Activated CD4-positive, CD25-positive, alpha-beta regulatory T cell treated with anti-CD3 and anti-CD28 coated beads, Interleukin-2, amount 50 U/mL, for 16 hours (primary cell): Measurements from ENCODE around the gene IGSF9B.
"Not testable (repeated sequence)": the region's sequence is repeated elsewhere in the genome, so short reads cannot be mapped to it uniquely, and the experiment has no call there.

Experiments used
- DNase-seq: peaks from one replicate; pipeline ENCODE4 v3.0.0-alpha.2; 2020; ENCODE audit warnings: low read depth, low spot score

IGSF9B gene, protein sequence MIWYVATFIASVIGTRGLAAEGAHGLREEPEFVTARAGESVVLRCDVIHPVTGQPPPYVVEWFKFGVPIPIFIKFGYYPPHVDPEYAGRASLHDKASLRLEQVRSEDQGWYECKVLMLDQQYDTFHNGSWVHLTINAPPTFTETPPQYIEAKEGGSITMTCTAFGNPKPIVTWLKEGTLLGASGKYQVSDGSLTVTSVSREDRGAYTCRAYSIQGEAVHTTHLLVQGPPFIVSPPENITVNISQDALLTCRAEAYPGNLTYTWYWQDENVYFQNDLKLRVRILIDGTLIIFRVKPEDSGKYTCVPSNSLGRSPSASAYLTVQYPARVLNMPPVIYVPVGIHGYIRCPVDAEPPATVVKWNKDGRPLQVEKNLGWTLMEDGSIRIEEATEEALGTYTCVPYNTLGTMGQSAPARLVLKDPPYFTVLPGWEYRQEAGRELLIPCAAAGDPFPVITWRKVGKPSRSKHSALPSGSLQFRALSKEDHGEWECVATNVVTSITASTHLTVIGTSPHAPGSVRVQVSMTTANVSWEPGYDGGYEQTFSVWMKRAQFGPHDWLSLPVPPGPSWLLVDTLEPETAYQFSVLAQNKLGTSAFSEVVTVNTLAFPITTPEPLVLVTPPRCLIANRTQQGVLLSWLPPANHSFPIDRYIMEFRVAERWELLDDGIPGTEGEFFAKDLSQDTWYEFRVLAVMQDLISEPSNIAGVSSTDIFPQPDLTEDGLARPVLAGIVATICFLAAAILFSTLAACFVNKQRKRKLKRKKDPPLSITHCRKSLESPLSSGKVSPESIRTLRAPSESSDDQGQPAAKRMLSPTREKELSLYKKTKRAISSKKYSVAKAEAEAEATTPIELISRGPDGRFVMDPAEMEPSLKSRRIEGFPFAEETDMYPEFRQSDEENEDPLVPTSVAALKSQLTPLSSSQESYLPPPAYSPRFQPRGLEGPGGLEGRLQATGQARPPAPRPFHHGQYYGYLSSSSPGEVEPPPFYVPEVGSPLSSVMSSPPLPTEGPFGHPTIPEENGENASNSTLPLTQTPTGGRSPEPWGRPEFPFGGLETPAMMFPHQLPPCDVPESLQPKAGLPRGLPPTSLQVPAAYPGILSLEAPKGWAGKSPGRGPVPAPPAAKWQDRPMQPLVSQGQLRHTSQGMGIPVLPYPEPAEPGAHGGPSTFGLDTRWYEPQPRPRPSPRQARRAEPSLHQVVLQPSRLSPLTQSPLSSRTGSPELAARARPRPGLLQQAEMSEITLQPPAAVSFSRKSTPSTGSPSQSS (N-terminal part only)

DNA sequence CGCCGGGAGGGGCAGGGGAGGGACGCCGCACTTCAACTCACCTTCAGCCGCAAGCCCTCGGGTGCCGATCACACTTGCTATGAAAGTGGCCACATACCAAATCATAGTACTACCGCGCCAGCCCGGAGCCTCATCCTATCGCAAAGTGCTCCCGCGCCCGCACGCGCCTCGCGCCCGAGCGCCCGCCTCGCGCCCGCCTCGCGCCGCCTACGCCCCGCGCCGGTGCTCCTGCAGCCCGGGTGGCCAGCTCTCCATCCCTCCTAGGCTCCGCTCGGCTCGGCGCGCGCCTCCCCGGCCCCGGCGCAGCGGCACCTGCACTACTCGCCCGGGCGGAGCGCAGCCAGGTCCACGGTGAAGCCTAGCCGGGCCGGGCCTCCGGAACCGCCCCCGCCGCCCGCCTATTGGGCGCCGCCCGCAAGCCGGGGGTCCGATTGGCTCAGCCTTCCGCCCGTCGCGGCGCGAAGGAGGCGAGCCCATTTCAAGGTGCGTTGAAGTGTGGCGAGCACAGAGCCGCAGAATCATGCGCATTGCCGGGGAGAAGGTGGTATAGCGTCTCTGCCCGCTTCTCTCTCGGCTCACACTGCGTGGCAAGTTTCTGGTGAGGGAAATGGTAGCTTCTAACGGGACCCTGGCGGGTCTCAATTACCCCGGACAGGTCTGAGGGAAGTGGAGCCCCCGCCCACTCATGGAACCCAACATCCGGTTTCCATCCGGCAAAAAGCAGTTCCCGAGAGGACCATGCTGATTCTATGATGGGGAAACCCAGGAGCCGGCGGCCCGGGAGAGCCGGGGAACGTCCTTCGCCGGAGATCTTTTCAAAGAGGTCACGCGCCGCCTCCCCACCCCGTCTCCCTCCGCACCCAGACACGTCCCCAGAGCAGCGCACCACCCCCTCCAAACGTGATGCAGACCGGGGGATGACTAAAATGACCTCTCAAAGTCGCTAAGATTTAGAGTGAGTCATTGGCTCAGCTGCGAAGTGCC, at the start of gene IGSF9B:
Gene IGSF9B, minus strand, starts transcription at position 319 of the 984 bp plus-strand sequence. Its CDS starts 214 bp downstream, at position 105.
- peak; percentile 78 for DNase-seq

DNA sequence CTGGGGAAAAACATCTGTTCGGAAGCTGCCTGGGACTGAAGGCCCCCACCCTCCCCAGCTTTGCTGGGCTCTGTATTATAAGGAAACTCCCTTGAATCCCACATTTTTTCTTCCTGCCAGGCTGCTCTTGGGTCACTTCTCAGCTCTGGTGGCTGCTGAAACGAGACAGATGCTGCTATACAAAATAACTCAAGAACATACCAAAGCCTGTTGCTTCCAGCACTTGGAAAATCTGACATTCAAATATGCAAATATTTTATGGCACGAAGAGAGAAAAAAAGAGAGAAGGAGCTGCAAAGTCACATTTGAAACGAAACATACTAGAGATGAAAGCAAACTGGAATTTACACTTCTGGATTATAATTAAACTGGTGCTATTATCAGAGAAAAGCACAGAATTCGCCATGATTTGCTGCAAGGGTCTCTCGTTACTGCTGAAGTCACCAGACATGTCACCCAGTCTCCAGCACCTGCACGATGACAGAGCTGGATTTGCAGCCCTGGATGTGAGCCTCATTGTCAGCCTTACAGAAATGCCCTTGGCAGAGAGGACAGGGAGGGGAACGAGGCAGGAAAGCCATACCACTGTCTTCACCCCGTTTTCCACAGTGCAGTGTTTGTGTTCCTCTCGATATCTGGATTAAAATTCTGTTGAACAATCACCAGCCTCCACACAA, 47.9 kb upstream of the IGSF9B start:
- DNase-seq, result no peak

DNA sequence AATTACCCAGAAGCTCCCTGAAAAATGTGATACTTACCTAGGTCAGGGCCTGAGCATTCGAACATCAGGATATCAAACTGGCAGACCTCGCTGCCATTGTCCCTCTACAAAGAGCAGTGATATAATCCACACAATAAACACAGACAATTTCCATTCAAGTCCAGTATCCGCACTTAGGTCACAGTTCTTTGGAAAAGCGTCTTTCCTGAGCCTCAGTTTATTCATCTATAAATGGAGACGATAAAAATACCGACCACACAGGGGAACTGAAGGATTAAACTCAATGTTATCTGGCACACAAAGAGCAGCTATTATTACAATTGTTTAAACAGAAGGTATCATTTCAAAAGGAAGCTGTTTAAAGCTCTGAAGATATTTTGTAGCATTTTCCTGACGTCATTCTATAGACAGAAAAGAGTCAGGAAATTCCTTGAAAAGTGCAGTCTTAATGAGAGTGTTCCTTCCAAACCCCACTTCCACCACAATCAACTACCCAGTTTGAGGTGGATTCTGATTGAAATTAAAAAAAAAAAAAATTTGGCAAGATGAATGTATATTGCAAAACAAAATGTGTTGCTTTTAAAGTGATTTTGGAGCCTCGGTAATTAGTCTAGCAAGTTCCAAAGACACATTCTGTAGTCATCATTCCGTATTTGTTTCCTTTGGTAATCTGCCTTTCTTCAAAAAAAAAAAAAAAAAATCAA, 47.2 kb upstream of the IGSF9B start:
- no peak for DNase-seq

DNA sequence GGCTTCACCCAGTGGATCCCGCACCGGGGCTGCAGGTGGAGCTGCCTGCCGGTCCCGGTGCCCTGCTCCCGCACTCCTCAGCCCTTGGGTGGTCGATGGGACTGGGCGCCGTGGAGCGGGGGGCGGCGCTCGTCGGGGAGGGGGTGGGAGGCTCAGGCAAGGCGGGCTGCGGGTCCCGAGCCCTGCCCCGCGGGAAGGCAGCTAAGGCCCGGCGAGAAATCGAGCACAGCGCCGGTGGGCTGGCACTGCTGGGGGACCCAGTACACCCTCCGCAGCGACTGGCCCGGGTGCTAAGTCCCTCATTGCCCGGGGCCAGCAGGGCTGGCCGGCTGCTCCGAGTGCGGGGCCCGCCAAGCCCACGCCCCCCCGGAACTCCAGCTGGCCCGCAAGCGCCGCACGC, 46.1 kb upstream of the IGSF9B start:
- DNase-seq, result not testable (repeated sequence)

DNA sequence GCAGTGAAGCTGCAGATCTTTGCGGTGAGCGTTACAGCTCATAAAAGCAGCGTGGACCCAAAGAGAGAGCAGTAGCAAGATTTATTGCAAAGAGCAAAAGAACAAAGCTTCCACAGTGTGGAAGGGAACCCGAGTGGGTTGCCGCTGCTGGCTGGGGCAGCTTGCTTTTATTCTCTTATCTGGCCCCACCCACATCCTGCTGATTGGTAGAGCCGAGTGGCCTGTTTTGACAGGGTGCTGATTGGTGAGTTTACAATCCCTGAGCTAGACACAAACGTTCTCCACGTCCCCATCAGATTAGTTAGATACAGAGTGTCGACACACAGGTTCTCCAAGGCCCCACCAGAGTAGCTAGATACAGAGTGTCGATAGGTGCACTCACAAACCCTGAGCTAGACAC, 45.6 kb upstream of the IGSF9B start:
- not testable (repeated sequence) for DNase-seq

DNA sequence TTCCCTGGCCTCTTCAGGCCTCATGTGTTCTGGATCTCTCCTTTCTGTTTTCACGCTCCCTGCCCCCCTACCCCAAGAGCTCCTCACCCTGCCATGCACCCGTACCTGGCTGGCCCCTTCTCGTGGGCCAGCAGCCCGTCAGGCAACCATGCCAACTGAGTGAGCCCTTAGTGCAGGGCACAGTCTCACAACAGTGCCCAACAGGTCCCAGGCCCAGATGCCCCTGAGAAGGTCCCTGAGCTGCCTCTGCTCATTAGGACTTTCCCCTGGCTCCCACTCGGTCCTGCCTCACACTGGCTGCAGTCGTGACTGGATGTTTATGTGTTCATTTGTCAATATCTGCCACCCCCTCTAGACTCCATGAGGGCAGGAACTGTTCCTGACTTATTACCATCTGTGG, 44.8 kb upstream of the IGSF9B start:
- no peak for DNase-seq

DNA sequence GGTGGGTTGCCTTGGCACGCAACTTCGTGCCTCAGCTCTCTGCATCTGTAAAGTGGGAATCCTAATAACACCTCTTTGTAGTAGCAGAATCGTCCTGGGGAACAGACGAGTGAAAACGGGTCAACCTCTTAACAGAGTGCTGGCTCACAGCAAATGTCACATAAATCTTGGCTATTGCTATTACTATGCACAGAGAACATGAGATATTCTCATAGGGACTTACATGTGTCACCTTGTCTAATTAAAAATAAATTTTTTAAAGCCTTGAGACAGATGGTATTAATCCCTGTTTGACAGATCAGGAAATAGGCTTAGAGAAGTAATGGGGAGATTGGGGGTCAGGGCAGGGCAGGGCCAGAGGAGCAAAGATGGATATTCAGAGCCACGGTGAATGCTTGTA, 44.3 kb upstream of the IGSF9B start:
- DNase-seq, result no peak

DNA sequence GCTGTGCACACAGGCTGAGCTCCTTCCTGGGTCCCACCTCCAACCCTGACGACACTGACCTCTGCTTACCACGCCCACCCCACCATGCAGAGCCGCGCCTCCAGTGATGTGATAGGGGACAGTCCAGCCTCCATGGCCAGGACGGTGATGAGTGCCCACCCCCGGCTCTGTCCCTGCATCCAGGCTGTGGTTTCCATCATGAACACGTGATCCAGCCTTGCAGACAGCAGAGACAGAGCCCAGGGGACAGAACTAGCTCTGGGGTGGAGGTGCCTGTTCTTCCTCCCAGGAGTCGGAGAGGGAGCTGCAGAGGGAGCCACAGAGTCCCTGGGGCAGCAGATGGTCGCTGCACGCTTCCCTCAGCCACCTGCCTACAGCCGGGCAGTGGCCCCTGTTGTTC, 42.6 kb upstream of the IGSF9B start:
- no peak for DNase-seq

DNA sequence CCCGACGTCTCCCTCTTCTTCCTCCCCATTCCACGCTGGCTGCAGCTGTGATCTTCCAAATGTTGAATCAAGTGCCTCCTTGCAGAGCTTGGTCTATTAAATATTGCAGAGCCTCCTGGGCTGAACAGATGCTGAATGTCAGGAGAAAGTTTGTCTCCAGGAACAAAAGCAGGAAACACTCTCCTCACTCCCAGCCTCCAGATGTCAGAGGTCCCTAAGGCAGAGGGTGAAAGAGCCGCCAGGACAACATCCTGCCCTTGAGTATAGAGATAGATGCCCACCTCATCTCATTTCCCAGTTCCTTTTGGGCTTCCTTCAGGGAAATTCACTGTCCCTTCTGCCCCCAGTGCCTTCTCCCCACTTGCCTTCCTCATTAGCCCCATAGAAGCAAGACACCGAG, 40.8 kb upstream of the IGSF9B start:
- DNase-seq, result no peak

DNA sequence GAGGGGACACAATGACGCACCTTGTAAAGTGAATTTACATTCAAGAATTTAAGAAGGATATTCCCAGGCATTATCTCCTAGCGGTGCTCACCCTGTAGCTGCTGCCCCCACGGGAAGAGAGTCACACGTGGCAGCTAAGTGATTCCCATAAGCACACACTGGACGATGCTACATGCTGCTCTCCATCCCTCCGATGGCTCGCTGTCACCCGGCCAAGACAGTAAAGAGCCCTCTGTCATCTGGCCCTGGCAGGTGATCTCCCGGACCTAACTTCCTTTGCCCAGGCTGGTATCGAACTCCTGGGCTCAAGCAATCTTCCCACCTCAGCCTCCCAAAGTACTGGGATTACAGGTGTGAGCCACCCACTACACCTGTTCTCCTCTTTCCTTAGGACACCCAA, 39.9 kb upstream of the IGSF9B start:
- no peak for DNase-seq

DNA sequence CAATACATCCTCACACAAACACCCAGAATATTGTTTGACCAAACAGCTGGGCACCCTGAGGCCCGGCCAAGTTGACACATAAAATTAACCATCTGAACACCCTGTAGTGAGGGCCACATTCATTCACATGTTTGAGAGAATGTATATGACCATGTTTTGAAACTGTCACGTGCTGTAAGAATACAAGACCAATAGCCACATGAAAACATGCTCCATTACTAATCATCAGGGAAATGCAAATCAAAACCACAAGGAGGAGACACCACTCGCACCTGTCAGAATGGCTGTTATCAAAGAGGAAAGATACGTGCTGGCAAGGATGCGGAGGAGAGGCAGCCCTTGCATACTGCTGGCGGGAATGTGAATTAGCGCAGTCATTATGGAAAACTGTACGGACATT, 38.3 kb upstream of the IGSF9B start:
- no peak for DNase-seq

DNA sequence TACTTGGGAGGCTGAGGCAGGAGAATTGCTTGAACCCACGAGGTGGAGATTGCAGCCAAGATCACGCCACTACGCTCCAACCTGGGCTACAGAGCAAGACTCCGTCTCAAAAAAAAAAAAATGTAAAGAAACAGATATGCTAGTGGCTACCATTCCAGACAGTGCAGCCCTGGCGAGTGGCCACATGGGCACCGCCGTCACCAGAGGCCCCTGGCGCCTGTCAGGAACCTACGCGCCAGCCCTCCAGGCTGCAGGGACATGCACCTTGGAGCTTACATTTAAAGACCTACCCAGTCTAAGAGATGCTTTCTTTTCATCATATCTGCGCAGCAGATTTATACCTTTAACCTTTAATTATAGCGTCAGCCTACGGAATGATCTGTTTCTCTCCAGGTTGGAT, 37.2 kb upstream of the IGSF9B start:
- no peak for DNase-seq

DNA sequence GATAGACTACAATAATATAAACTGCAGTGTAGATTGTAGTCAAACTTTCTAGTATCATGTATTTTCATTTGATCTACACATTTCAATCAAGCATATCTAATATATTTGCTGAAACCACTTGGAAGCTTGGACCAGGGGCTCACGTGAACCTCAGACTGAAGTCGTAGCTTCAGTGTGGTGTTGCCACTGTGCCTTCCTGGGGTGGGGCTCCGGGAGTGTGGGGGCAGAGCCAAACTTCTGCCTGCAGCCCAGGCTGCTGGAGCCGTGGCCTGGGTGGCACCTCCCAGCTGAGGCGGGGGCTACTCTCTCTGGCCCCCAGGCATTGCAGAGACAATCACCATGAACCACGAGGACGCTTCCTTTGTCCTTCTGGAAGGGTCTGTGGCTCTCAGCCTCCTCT, 36.3 kb upstream of the IGSF9B start:
- no peak for DNase-seq

DNA sequence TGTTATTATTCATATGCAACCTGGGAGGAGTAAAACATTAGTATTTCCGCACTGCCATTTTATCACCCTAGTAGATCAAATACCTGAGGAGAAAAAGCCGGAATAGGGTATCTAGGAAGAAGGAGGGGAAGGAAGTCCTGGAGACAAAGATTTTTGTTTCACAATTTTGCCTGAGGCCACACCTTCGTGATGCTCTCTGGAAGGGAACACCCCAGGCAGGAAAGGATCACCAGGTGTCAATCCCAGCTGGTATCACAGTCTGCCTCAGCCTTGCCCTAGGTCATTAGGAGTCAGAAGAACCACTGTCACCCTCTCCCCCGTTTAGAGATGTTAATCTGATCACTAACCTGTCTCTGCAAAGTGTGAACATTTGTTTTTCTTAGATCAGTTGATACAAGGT, 35.4 kb upstream of the IGSF9B start:
- no peak for DNase-seq

DNA sequence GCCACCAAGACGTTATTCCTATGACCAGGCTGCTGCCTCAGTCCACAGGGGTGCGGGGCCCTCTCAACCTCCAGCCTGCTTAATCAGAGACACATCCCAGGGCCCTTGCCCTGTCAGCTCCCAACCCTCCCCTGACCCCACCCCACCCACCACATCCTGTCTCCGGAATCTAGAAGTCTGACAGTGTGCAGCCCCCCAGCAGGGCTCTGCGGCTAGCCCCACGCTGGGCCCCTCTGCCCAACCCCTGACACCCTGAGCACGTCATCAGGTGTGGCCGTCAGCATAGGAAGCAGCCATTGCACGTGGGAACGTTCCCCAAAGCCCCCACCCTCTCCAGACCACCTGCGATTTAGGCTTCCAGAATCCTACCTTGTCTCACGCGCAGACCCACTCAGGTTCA, 34.3 kb upstream of the IGSF9B start:
- no peak for DNase-seq

DNA sequence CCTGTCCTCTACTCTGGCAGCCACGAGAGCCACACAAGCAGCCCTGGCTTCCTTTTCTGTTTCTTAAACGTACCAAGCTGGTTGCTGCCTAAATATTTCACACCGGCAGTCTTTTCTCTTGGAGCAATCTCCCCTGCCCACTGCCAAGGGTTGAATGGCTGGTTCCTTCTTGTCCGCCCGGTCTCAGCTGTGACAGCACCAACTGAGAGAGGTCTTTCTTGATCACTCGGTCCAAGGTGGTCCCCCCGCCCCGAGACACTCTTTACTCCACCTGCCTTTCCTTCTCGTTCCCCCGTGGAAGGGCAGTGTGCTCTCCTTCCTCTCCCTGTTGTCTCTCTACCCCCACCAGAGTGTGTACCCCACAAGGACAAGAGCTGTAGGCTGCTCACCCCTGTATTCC, 33.7 kb upstream of the IGSF9B start:
- DNase-seq, result no peak

DNA sequence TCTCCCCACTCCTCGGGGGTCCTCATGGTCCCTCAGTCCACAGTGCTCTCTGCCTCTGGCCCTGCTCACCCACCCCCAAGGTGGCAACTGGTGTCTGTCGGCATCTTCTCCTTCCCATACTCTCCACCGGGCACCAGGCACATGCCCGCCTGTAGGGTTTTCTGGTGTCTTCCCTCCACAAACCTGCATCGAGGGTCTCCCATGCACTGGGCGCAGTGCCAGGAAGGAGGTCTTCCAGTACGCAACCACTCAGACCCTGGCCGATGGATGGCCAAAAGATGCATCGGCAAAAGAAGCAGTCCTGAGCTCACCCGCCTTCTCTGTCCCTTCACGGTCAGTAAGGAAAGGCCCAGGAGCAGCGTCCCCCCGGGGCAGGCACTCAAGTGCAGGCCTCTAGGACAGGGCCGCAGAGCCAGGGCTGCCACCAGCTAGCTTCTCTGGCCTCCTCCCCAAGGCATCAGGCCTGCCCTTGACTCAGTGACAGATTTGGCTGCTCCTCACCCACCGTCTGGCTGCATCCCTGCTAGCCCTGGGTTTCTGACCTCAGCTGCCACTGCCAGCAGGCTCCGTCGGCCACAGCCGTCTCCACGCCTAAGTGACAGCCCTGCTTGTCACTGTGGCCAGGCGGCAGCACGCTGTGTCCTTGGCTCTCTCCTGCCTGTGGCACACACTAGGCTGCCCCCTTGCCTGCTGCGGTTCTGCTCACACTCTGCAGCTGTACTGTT, 32.1 kb upstream of the IGSF9B start:
- DNase-seq, result no peak

DNA sequence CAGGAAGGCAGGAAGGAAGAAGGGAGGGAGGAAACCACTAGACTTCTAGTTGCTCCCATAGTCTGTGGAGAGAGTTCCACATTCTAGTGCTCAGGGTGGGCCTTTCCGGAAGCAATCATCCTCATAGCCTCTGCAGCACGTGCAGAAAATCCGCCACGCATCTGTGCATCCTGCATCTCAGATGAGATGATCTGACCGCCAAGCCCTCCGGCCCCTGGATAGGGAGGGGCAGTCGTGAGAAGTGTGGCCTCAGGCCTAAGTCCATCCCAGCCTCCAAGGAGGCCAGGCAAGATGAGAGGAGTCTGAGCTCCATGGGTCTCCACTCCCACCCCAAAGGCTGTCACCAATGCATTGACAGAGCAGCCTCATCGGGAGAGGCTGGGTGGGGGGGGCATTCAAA, 30.4 kb upstream of the IGSF9B start:
- no peak for DNase-seq
